ENCODE measurements around the gene MTPN.

MTPN gene

DNA sequence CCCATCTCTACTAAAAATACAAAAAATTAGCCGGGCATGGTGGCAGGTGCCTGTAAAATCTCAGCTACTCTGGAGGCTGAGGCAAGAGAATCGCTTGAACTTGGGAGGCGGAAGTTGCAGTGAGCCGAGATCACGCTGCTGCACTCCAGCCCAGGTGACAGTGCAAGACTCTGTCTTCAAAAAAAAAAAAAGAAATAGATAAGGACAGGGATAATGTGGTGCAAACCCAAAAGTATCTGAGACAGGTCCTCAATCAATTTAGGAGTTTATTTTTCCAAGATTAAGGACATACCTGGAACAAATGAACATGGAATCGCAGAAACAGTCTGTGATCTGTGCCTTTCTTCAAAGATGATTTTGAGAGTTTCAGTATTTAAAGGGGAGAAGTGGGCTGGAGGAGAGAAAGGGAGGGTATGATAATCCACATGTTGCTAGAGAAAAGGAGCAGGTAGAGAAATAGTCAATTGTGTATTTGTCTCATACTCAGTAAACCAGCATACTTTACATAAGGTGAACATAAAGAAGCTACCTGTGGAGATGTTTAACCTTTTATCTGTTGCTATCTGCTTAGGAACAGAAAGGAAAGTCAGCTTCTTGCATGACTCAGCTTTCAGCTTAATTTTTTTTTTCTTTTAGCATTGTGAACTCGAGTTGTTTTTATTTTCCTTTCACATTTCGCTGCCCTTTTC lies 4.9 kb upstream of the MTPN start:
- DNase-seq (ENCODE audit: low spot score), result no peak

DNA sequence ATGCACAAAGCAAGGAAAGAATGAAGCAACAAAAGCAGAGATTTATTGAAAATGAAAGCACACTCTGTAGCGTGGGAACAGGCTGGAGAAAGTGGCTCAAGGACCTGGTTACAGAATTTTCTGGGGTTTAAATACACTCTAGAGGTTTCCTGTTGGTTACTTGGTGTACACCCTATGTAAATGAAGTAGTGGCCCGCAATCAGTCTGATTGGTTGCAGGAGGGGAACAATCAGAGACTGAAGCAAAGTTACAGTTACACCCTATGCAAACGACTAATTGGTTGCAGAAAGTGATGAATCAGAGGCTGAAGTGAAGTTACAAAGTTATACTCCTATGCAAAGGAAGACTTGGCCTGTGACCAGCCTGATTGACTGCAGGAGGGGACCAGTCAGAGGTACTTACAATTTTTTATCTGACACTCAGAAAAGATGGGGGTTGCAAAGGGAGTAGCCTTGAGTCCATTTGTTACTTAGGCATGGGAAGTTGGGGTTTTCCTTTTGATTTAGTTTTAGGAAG lies 3.6 kb upstream of the MTPN start:
- DNase-seq (ENCODE audit: low spot score), result peak; percentile 67

DNA sequence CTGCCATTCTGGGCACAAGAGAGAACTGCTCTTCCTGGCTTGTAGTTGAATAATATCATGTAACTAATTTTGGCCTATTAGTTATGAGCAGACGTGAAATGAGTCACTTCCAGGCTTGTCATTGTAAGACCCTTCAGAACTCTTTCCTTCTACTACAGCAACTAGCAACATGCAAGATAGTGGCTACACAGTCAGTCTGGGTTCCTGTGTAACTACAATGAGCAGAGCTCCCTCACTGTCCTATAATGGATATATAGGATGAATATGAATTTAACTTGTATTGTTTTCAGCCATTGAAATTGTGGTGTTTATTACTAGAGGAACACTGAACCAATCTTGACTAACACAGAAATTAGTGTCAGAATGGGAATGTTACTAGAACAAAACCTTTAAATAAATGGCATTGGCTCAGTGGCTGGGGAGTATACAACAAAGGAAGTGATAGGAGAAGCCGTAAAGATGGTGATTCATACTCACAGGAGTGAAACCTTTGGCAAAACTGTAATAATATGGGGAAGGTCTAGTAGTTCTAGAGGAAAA lies 2.9 kb upstream of the MTPN start:
- DNase-seq (ENCODE audit: low spot score), result peak; percentile 54

DNA sequence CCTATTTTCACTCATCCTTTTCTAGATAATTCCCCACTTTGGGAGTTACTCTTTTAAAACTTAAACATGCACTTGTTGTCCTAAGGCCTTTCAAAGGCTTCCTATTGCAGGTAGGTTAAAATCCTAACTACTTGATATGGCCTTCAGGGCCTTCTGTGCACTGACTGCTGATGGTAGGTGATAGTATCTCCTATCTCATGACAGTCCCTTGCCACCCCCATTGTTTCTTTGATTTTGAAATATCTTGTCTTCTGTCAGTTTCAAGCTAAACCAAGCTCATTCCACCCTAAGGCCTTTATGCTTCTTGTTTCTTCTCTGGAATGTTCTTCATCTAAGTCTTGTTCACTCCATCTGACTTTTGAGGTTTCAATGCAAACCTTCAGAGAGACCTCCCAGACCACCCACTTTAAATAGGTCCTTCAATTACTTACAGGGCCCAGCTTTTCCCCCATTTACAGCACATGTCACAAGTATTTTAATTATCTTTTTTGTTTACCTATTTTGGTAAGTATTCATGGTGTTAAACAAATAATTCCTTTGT lies 2.4 kb upstream of the MTPN start:
- no peak for DNase-seq (ENCODE audit: low spot score)

DNA sequence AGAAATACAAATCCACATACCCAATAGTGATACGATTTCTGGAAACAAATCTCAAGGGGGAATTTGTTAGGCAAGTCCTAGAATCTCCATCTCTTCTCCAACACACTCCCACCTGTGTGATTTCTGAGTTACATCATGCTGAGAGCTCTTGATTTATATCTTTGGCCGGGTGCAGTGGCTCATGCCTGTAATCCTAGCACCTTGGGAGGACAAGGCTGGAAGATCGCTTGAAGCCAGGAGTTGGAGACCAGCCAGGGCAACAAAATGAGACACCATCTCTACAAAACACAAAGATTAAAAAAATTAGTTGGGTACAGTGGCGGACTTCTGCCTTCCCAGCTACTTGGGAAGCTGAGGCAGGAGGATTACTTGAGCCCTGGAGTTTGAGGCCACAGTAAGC lies 1.5 kb upstream of the MTPN start:
- DNase-seq (ENCODE audit: low spot score), result no peak

DNA sequence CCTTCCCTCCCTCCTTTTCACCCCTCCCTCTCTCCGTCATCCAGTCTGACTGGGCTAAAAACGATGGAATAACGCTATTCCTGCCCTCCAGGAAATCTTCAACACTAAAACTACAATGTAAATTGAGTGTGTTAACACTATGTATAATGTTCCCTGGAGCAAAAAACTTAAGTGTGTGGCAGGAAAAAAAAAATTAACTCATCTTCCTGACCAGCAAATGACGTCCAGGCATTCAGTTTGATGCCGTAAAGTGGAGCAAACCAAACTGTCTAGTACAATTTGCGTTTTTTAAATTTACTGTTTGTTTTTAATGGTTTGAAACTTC lies 545 bp upstream of the MTPN start:
- DNase-seq (ENCODE audit: low spot score), result no peak

DNA sequence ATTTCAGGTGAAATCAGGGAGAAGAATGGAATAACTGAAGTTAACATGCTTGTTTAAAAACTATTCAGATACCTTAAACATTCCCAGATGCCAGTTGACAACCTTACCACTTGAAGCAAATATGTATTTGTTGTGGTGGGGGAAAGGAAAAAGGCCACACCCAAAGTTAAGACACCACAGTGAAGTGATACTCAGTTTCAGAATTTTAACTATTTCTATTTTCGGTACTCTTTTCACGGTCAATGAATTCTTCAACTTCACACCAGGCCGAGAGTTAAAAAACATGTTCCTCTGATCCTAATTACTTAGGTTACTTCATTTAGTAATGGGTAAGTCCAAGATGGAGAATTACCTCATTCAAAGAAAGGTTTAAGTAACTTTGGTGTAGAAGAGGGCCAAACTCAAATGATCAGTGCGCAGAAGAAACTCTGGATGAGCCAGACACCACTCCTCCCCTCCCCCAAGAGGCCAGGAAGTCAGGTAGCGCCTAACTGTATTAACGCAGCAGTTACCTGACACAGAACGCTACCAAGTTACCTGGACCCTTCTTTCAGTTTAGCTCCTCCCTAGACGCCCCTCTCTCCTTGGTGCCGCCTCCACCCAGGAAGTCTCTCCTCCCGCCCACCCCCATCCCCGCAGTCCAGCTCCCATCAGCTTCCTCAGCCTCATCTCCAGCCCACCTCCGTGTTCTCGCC lies 700 bp downstream of the MTPN start:
- DNase-seq (ENCODE audit: low spot score), result peak; percentile 34

DNA sequence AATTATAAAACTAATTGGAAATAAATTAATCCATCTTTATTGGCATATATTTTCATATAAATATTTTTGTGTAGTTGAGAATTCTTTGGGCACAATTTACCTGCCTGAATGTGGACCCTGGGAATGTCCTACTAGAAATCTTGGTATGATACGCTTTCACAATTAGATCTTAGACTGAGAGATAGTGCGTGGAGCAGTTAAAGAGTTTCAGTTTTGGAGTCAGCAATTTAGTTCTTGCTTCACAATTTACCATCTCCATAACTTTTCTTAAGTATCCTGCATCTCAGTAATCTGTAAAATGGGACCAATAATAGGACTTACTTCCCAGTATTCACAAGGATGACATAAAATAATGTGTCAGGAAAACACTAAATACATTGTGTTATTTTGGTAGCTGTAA lies 2.0 kb downstream of the MTPN start:
- DNase-seq (ENCODE audit: low spot score), result no peak

DNA sequence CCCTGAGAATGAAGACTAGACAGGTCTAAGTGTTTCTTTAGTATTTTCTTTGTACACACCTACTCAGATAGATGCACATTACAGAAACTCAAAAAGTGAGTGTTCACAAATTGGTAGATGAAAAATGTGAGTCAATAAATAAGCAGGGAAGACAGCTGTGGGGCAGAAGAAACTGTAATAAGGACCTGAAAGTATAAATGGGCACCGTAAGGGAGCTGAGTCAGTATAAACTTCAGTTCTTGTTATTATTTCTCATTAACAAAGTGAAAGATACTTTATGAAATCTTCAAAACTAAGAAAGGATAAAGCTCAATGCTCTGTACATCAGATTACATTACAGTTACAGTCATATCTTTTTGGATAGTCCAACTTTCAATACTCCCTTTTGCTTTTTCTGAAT lies 2.5 kb downstream of the MTPN start:
- DNase-seq (ENCODE audit: low spot score), result no peak

DNA sequence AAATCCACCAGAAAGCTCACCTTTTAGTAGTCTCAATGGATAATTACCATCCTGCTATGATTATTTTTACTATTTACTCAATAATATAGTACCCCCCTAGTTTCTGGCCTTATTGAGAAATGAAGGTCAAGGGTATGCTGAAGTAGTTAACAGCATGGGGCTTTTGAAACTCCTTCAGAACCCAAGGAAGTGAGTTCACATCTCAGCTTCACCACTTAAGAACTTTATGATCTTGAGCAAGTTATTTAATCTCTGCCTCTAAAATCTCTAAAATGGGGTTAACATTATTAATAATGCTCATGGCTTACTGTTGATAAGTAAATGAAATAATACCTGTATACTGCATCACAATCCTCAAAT lies 5.8 kb downstream of the MTPN start:
- DNase-seq (ENCODE audit: low spot score), result no peak

DNA sequence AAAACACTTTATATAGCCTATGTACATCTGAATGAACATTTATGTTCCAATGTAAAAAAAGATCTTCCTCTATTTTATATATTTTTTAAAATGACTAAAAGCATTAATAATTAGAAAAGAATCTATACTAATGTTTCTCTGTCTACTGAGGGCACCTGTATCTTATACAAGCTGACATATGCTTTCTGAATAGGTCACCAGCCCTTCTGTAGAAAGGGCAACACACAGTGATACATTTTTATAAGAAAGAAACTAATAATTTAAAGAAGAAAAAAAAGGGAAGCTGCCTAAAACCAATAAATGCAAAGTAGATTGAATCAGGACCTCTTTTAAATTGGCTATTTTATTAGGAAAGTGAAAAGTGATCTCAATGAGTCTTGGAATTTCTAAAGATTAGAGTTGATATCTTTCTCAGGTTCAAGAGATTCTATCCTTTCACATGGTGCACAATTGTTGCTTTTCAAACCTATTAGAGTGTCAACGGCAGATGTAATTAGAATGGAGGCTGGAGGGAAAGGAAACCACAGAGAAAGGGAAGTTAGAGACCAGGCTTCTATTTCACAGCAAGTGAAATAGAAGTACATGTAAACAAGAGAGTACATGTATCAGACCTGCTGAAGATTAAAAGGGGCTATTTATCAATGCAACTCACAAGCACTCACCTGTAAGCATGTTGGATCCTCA lies 6.3 kb downstream of the MTPN start:
- DNase-seq (ENCODE audit: low spot score), result no peak

DNA sequence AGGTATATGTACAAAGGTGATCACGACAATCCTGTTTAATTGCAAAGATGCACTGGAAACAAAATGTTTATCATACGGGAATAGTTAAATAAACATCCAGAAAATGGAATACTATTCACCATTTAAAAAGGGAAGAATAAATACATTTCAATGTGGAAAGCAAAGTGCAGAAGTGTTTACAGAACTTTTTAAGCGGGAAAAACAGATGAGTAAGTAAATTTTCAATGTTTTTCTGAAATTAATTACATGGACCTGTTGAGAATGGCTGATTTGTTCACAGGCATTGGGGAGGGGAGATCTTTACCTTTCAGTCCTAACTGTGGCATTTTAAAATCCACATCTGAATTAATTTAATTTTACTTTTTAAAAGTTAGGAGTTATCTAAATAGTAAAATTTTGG lies 7.1 kb downstream of the MTPN start:
- DNase-seq (ENCODE audit: low spot score), result no peak

DNA sequence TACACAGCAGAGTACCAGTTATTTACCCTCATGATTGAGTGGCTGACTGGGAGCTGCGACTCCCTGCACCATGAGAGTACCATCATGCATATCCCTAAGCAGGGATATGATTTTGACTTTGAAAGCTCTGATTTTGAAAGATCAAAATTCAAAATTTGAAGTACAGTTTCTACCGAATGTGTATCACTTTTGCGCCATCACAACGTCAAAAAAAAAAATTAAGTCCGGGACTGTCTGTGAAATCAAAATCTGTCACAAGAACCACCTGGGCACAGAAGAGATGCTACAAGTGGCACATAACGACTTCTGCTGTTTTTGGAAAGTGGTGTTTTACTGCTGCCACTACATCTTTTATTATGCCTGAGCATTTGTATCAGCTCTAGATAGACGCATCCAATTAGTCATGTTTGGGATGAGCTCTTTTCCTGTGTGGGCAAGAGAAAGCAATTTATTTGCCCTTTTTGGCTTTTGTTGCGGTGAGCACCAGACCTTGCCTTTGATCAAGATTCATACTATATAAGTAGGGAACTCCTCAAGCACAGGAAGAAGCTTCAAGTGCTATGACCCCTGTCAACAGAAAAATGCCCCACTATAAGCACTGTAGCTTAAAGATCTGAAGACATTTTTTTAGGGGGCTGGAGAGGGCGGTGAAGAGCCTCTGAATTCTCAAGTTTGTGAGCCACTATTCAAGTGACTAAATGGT lies 10.7 kb downstream of the MTPN start:
- DNase-seq (ENCODE audit: low spot score), result no peak

DNA sequence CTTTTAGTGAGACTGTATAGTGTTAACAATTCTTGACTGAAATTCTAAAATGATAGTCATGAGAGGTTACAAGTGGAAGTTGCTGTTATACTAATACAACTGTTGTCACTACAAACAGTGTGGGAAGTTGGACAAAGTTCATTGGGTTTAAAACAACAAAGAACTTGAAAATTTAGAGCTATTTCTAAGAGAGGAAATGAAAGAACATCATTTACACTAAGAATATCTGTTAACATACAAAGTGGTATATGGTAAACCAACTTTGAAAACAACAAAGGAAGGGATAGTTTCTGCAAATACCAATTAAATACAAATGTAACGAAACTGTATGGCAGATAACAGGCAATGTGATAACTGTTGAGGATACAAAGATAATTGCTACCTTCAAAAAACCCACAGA lies 11.6 kb downstream of the MTPN start:
- DNase-seq (ENCODE audit: low spot score), result no peak

DNA sequence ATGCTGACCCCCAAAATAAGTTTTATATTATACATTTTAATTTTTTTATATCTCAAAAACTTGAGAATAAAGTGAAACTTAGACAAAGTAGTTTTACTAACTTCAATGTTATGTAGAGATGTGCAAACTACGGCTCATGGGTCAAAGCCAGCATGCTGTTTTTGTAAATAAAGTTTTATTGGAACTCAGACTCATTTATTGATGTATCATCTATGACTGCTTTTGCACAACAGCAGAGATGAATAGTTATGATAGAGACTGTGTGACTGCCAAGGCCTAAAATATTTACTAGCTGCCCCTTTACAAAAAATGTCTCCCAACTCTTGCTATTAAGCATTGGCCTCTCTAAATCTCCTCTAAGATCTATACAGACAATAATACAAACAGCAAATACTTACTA lies 12.4 kb downstream of the MTPN start:
- no peak for DNase-seq (ENCODE audit: low spot score)

DNA sequence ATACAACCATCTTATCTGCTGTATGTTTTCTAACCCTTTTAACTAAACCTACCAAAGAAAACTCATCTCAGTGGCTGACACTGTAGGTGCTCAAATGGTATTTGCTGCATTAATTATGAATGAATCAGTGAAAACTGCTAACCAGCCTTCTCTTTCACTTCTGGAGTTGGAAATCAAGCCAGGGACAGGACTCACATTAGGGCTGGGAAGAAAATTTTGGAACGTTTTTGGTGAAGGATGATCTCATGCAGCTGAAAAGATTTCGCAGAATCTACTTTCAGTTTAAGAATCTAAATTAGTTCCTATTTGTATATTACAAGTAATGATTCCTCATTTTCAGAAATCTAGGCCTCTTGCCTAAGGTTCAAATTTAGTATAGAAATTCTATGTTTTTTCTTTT lies 12.9 kb downstream of the MTPN start:
- DNase-seq (ENCODE audit: low spot score), result peak; percentile 19

DNA sequence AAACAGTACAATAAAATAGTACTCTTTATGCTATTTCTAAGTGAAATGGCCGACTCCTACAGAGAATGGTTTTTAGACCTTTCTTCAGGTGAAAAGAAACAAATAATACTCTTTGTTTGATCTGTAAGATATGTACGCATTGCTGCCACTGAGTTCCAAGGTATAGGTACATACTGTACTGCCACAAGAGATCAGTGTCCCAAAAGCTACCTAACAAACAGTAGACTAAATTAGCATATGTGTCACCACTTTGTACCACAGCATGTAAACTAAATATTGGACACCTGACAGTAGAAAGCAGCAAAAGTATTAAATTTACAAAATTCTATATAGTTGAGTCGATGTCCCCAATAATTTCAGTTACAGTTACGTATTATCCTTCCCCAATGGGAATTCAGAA lies 14.4 kb downstream of the MTPN start:
- no peak for DNase-seq (ENCODE audit: low spot score)

DNA sequence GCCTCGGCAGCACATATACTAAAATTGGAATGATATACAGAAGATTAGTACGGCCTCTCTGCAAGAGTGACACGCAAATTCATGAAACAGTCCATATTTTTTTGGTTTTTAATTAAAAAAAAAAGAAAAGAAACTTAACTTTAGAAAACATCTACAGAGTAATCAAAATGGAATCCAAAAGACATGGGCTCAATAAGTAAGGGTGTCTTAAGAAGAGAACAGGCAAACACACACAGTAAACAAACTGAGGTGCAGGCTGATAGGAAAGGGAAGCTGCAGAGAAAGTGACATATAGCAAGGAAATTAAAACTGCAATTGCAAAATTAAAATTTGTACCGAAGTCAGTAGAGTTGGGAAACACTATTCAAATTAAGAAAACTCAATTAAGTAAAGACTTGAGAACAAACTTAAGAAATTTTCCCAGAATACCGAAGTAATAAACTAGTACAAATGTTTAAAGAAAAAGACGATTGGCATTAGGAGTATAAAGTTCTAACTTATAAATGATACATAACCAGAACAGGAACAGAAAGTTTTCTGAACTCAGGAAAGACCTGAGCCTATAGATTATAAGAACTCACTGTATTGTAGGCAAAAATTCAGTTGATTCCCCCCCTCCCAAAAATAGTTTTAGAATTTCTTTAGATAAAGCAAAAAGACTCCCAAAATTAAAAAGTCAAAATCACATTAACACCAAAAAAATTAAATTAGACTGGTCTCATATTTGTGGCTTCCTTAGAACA lies 16.3 kb downstream of the MTPN start:
- DNase-seq (ENCODE audit: low spot score), result no peak

DNA sequence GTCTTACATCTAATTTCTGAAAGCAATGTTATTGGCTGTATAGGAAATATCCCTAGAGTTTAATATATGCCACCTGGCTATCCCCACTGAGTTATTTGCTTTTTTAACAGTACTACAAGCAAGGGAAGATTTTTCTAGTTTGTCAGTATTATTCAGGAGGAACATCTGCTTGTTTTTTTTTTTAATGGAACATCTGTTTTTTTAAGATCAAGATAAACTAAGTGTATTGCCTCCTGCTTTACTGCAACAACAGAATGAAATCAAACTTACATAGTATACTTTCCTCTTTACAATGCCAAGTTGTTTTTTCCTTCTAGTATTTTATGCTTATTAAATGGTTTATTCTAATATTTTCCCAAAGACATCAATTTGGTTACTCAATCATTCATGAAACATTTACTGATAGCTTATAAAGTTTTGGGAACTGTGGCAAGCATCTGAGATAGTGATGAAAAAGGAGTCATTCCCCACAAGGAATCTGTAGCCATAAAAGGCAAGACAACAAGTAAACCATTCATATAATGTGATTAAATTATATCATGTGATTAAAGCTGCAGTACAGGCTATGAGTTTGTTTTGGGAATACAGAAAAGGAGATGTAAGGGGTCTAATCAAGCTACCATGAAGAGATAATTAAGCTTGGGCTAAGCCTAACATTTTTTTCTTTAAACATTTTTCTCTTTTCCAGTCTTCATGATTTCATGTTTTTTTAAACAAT lies 17.4 kb downstream of the MTPN start:
- DNase-seq (ENCODE audit: low spot score), result no peak

DNA sequence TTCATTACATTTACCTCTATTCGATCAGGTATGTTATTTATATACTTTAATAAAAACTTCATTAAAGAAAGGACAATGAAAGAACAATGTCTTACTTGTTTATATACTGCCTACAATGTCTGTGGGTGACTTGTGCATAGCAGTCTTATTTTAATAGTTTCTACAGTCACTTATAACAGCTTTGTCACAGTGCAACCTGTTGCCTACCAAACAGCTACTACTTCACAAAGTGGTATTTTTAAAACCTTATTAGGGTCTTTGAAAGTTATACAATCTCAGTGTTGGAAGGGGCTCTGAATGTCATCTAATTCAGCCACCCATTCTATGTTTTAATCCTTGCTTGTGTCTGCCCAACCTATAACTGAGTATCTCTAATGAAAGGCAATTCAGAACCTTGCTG lies 19.0 kb downstream of the MTPN start:
- no peak for DNase-seq (ENCODE audit: low spot score)

DNA sequence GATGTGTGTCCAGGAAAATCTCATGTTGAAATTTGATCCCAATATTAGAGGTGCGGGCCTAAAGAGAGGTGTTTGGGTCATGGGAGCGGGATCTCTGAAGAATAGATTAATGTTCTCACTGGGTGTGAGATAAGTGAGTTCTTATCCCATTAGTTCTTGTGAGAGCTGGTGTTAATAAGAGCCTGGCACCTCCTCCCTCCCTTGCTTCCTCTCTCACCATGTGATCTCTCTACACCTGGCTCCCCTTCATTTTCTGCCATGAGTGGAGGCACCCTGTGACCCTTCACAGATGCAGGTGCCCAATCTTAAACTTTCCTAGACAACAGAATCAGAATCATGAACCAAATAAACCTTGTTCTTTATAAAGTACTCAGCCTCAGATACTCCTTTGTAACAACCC lies 19.5 kb downstream of the MTPN start:
- DNase-seq (ENCODE audit: low spot score), result no peak
